PC-9 (cell line): ENCODE results near the gene ARIH1. TPM values are rescaled to one million over a fixed set of nuclear protein-coding genes. Genes with fewer than 3 reads are reported as not detected.

Experiments
- BruUV-seq: library from RNA; stranded (reverse); fragments of 400-500 nt; replicated peaks from 2 replicates; lab custom pipeline; 2021; lab: Mats Ljungman, UMichigan
- CTCF ChIA-PET: fragments of 300-600 bp; sonication (Branson Sonifier 250); formaldehyde crosslinking; loops from one replicate; lab custom pipeline; 2022; ENCODE audit warnings: antibody characterized with exemption; lab: Charles Lee
- POLR2A ChIA-PET: fragments of 300-600 bp; sonication (Branson Sonifier 250); formaldehyde crosslinking; loops from one replicate; lab custom pipeline; 2022; ENCODE audit warnings: antibody characterized with exemption; ENCODE audit not compliant: unreplicated experiment; lab: Charles Lee
- DNase-seq, 2 experiments: peaks; one replicate each; pipeline versions ENCODE4 v3.0.0 to v3.0.0-alpha.2; 2015 to 2022; ENCODE audit warnings: mixed read lengths in 1 of 2
- H2AFZ ChIP-seq: fragments of 200-600 bp; sonication (generic); 2 replicates; pipeline ENCODE4 v1.8.1; 2017; ENCODE audit warnings: antibody characterized with exemption
- H3F3A ChIP-seq: fragments of 200-600 bp; sonication (generic); 2 replicates; pipeline ENCODE4 v1.8.1; 2017; ENCODE audit warnings: antibody characterized with exemption, mild to moderate bottlenecking, low read depth; ENCODE audit not compliant: insufficient read depth
- H3K27ac ChIP-seq: fragments of 200-600 bp; sonication (generic); 2 replicates; pipeline ENCODE4 v1.6.1; 2016; ENCODE audit warnings: mixed run types
- H3K27me3 ChIP-seq: fragments of 200-600 bp; sonication (generic); 2 replicates; pipeline ENCODE4 v1.6.1; 2016; ENCODE audit warnings: low read depth, mixed run types; ENCODE audit not compliant: insufficient read depth
- H3K36me3 ChIP-seq: fragments of 200-600 bp; sonication (generic); 2 replicates; pipeline ENCODE4 v1.6.1; 2016; ENCODE audit warnings: low read depth, mixed run types
- H3K4me1 ChIP-seq: fragments of 200-600 bp; sonication (generic); replicated peaks from 2 replicates; pipeline ENCODE4 v1.6.1; 2016; ENCODE audit warnings: mixed run types; ENCODE audit not compliant: insufficient read depth
- H3K4me2 ChIP-seq: fragments of 200-600 bp; sonication (generic); 2 replicates; pipeline ENCODE4 v1.6.1; 2017; ENCODE audit warnings: mixed run types
- H3K4me3 ChIP-seq: fragments of 200-600 bp; sonication (generic); 2 replicates; pipeline ENCODE4 v1.6.1; 2016; ENCODE audit warnings: mixed run types
- H3K79me2 ChIP-seq: fragments of 200-600 bp; sonication (generic); 2 replicates; pipeline ENCODE4 v1.6.1; 2017; ENCODE audit warnings: low read depth, mixed run types
- H3K9me2 ChIP-seq: fragments of 200-600 bp; sonication (generic); 2 replicates; pipeline ENCODE4 v1.8.1; 2017; ENCODE audit warnings: mild to moderate bottlenecking; ENCODE audit not compliant: insufficient read depth
- H3K9me3 ChIP-seq: fragments of 200-600 bp; sonication (generic); 2 replicates; pipeline ENCODE4 v1.8.1; 2016; ENCODE audit warnings: low read depth; ENCODE audit not compliant: insufficient read depth
- H4K20me1 ChIP-seq: fragments of 200-600 bp; sonication (generic); 2 replicates; pipeline ENCODE4 v1.8.1; 2017; ENCODE audit not compliant: insufficient read depth
- EZH2 ChIP-seq: fragments of 200-600 bp; sonication (generic); IDR thresholded peaks from 2 replicates; pipeline ENCODE4 v1.8.0; 2017; ENCODE audit warnings: antibody characterized with exemption, low read depth
- intact Hi-C: fragments of 100-400 bp; cut with micrococcal nuclease; formaldehyde crosslinking; loops from one replicate; pipeline ENCODE4 v1.10.0; 2022; ENCODE audit not compliant: unreplicated experiment
- total RNA-seq: library from RNA; stranded (reverse); gene quantifications from 2 replicates; pipeline ENCODE4 v1.2.3, GENCODE V29; 2021
- TF ChIP-seq, protein P1 (sequence below): fragments of 200-600 bp; sonication (generic); conservative IDR thresholded peaks from 2 replicates; pipeline ENCODE4 v1.6.1; 2017; ENCODE audit warnings: mixed run types, antibody characterized with exemption, mild to moderate bottlenecking, moderate library complexity

ARIH1 gene
- total RNA-seq, 1 experiment from 2014 or later = 144 TPM

DNA sequence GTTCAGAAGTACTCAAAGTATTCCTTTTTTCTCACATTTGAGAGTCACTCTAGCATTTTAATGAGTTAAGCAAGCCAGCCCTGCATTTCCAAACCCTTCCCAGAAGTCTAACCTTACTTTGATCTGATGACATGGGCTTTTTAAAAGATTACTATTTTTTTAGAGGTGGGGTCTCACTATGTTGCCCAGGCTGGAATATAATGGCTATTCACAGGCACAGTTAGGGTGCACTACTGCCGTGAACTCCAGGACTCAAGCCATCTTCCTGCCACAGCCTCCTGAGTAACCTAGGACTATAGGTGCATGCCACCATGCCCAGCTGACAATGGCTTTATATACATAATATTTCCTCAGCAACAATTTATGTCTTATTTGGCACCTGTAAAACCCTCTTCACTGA is 116.3 kb downstream of the ARIH1 start:
- Histone ChIP-seq H3K4me1 (no peaks in the 10 kb centered on the region), H3K27ac (no peak overlapping the region), H3K79me2 (no peaks in the 10 kb centered on the region), H2AFZ (no peak overlapping the region), H3K9me3 (no peaks in the 10 kb centered on the region), H4K20me1 (no peaks in the 10 kb centered on the region), H3K36me3 (no peaks in the 10 kb centered on the region; the same call in 1 of the 2 replicates), H3K4me3 (no peak overlapping the region), H3K4me2 (no peak overlapping the region), H3K27me3 (no peaks in the 10 kb centered on the region), H3K9me2 (no peaks in the 10 kb centered on the region), H3F3A (no peaks in the 10 kb centered on the region; the same call in 1 of the 2 replicates)
- ChIA-PET POLR2A (no interaction called here), CTCF (no interaction called here)
- intact Hi-C loops = no loop called here
- TF ChIP-seq, protein P1, sequence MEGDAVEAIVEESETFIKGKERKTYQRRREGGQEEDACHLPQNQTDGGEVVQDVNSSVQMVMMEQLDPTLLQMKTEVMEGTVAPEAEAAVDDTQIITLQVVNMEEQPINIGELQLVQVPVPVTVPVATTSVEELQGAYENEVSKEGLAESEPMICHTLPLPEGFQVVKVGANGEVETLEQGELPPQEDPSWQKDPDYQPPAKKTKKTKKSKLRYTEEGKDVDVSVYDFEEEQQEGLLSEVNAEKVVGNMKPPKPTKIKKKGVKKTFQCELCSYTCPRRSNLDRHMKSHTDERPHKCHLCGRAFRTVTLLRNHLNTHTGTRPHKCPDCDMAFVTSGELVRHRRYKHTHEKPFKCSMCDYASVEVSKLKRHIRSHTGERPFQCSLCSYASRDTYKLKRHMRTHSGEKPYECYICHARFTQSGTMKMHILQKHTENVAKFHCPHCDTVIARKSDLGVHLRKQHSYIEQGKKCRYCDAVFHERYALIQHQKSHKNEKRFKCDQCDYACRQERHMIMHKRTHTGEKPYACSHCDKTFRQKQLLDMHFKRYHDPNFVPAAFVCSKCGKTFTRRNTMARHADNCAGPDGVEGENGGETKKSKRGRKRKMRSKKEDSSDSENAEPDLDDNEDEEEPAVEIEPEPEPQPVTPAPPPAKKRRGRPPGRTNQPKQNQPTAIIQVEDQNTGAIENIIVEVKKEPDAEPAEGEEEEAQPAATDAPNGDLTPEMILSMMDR = no peak
- TF ChIP-seq EZH2 = no peak
- BruUV-seq = no TSS peak
- DNase-seq = no peak

DNA sequence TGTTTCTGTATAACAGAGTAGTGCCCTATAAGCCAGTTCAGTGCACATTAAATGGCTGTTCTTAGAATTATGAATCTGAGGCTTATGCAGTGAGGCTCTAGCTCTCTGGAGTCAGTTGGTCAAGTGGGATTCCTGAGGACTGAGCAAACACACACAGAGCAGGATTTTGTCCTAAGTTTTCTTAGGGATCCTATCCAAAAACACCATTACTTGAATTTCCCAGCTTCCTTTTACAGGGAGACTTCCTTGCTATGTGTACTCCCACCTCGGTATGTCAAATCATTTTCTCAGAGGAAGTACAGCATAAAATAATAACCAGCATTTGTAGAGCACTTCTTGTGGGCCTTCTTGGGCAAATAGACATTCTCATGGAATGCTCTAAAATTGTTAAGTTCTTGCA is 117.2 kb downstream of the ARIH1 start:
- H3K36me3 ChIP-seq = no peaks in the 10 kb centered on the region
- no peaks in the 10 kb centered on the region for H4K20me1 ChIP-seq
- DNase-seq = no peak
- no peaks in the 10 kb centered on the region for H3K79me2 ChIP-seq
- H3K9me2 ChIP-seq = no peaks in the 10 kb centered on the region
- TF ChIP-seq, protein P1 = no peak
- TF ChIP-seq EZH2 = no peak
- ChIA-PET POLR2A (no interaction called here), CTCF (no interaction called here)
- H3K4me3 ChIP-seq = no peak overlapping the region
- peaks cover 2% of the 10 kb centered on the region; the same call in 1 of the 2 replicates for H3F3A ChIP-seq
- no peak overlapping the region for H2AFZ ChIP-seq
- intact Hi-C loops = no loop called here
- no peaks in the 10 kb centered on the region for H3K27me3 ChIP-seq
- H3K27ac ChIP-seq = no peak overlapping the region
- no peaks in the 10 kb centered on the region for H3K4me1 ChIP-seq
- no peaks in the 10 kb centered on the region for H3K9me3 ChIP-seq
- H3K4me2 ChIP-seq = no peak overlapping the region
- BruUV-seq = no TSS peak

- Histone ChIP-seq H3K9me2 (no peaks in the 10 kb centered on the region), H3F3A (peaks cover 3% of the 10 kb centered on the region; the same call in 1 of the 2 replicates), H3K9me3 (no peaks in the 10 kb centered on the region), H3K4me3 (no peak overlapping the region), H4K20me1 (no peaks in the 10 kb centered on the region), H3K36me3 (no peaks in the 10 kb centered on the region), H3K79me2 (no peaks in the 10 kb centered on the region), H3K27ac (no peak overlapping the region), H2AFZ (no peak overlapping the region), H3K4me1 (no peaks in the 10 kb centered on the region), H3K4me2 (no peak overlapping the region), H3K27me3 (no peaks in the 10 kb centered on the region)
- BruUV-seq = no TSS peak
- ChIA-PET CTCF (no interaction called here), POLR2A (no interaction called here)
- TF ChIP-seq, protein P1 = no peak
- no peak for TF ChIP-seq EZH2
- intact Hi-C loops = no loop called here
- DNase-seq = no peak
Observed at GRCh38 chr15:72592097-72592496, 118.0 kb downstream of the ARIH1 start.
